ENCODE data around the gene PLA2G4A. TPM values are rescaled to one million over a fixed set of nuclear protein-coding genes. Genes with fewer than 3 reads are reported as not detected.

Gene PLA2G4A
- total RNA-seq, 1 experiment from 2014 or later = 0.39 TPM

GRCh38 chr1:186785503-186785902 is 43.2 kb upstream of the PLA2G4A start:
- Histone ChIP-seq H2AK5ac (ENCODE audit: insufficient read length, low read length) (no peak overlapping the region), H3K56ac (ENCODE audit: insufficient read length, low read depth, low read length) (no peak overlapping the region), H3K4me1 (ENCODE audit: insufficient read depth, low read length) (no peaks in the 10 kb centered on the region), H2AFZ (ENCODE audit: low read length) (no peak overlapping the region), H4K91ac (ENCODE audit: insufficient read length, low read depth, low read length) (no peak overlapping the region), H4K20me1 (ENCODE audit: control insufficient read depth, insufficient read depth, insufficient read length) (no peaks in the 10 kb centered on the region), H3K9me3 (ENCODE audit: control insufficient read depth, low read depth, low read length) (no peaks in the 10 kb centered on the region), H4K5ac (ENCODE audit: insufficient read length, low read depth, low read length) (no peak overlapping the region), H3K23me2 (ENCODE audit: insufficient read length, low read depth, low read length, poor library complexity, severe bottlenecking) (no peaks in the 10 kb centered on the region), H2BK12ac (ENCODE audit: insufficient read length, low read depth, low read length) (no peak overlapping the region), H2BK120ac (ENCODE audit: low read depth, low read length, poor library complexity, severe bottlenecking) (no peak overlapping the region), H3T11ph (ENCODE audit: low read length) (no peak overlapping the region), H3K27me3 (ENCODE audit: insufficient read depth, low read length) (no peaks in the 10 kb centered on the region), H3K4ac (ENCODE audit: low read depth, low read length) (no peak overlapping the region), H3K4me2 (ENCODE audit: insufficient read depth, insufficient read length, low read length) (no peak overlapping the region), H3K27ac (ENCODE audit: insufficient read length, low read depth, low read length) (no peak overlapping the region), H3K14ac (ENCODE audit: insufficient read depth, low read length) (no peak overlapping the region), H2BK5ac (ENCODE audit: insufficient read length, low read length) (no peak overlapping the region), H2BK15ac (ENCODE audit: low read depth, low read length) (no peak overlapping the region), H4K8ac (replicated peaks; ENCODE audit: insufficient read length, low read depth, low read length) (no peak overlapping the region), H3K79me1 (ENCODE audit: insufficient read depth, low read depth, low read length, poor library complexity, severe bottlenecking) (no peaks in the 10 kb centered on the region), H2BK20ac (ENCODE audit: low read depth, low read length, poor library complexity, severe bottlenecking) (no peak overlapping the region), H3K9ac (ENCODE audit: extremely low read depth, insufficient read length, low read length) (no peak overlapping the region), H3K79me2 (ENCODE audit: insufficient read depth, low read length) (no peaks in the 10 kb centered on the region), H3K18ac (ENCODE audit: insufficient read length, low read depth, low read length) (no peak overlapping the region), H3K23ac (ENCODE audit: insufficient read length, low read depth, low read length) (no peak overlapping the region)
- no peak overlapping the region for H3K27ac Mint-ChIP-seq
- H3K4me1 Mint-ChIP-seq = no peaks in the 10 kb centered on the region
- TF ChIP-seq CTCF (conservative IDR thresholded peaks at IDR 0.05) = no peak
- H3K27me3 Mint-ChIP-seq (ENCODE audit: low read depth) = no peaks in the 10 kb centered on the region
- H3K36me3 Mint-ChIP-seq (ENCODE audit: insufficient read depth in 1 of 3, low read depth in 3 of 3) = no peaks in the 10 kb centered on the region
- DNase-seq = no peak
- no peaks in the 10 kb centered on the region for H3K9me3 Mint-ChIP-seq
- no CpG with 5 or more reads among the region's 2 CpGs for WGBS (ENCODE audit: extremely low coverage, insufficient read length, low lambda C conversion rate)
- no peak overlapping the region for H3K4me3 Mint-ChIP-seq
